ENCODE results near the gene TIPARP.
"Not testable (repeated sequence)": the region's sequence is repeated elsewhere in the genome, so short reads cannot be mapped to it uniquely, and the experiment has no call there.

Gene TIPARP

GRCh38 chr3:156648086-156648485 lies 26.3 kb upstream of the TIPARP start:
- DNase-seq, result peak; percentile 51

- DNase-seq, result no peak
Observed at GRCh38 chr3:156649681-156650080, 24.7 kb upstream of the TIPARP start.

- DNase-seq, result not testable (repeated sequence)
Observed at GRCh38 chr3:156652661-156653060, 21.7 kb upstream of the TIPARP start.

GRCh38 chr3:156654834-156655233 lies 19.6 kb upstream of the TIPARP start:
- no peak for DNase-seq

- DNase-seq, result no peak
Observed at GRCh38 chr3:156655819-156656550, 18.4 kb upstream of the TIPARP start.

- no peak for DNase-seq
Observed at GRCh38 chr3:156657440-156657839, 16.9 kb upstream of the TIPARP start.

GRCh38 chr3:156657862-156658731 lies 16.3 kb upstream of the TIPARP start:
- no peak for DNase-seq

GRCh38 chr3:156658732-156659090 lies 15.7 kb upstream of the TIPARP start:
- DNase-seq, result no peak

GRCh38 chr3:156659260-156659659 lies 15.1 kb upstream of the TIPARP start:
- DNase-seq, result no peak

- no peak for DNase-seq
Observed at GRCh38 chr3:156661155-156661554, 13.2 kb upstream of the TIPARP start.

- DNase-seq, result no peak
Observed at GRCh38 chr3:156664011-156664830, 10.2 kb upstream of the TIPARP start.

- DNase-seq, result no peak
Observed at GRCh38 chr3:156664831-156665178, 9.6 kb upstream of the TIPARP start.

- peak; percentile 30 for DNase-seq
Observed at GRCh38 chr3:156665291-156665690, 9.1 kb upstream of the TIPARP start.

GRCh38 chr3:156666073-156666472 lies 8.3 kb upstream of the TIPARP start:
- DNase-seq, result no peak

GRCh38 chr3:156668073-156668763 lies 6.2 kb upstream of the TIPARP start:
- peak; percentile 55 for DNase-seq

- no peak for DNase-seq
Observed at GRCh38 chr3:156670077-156670476, 4.3 kb upstream of the TIPARP start.

GRCh38 chr3:156670652-156671051 lies 3.7 kb upstream of the TIPARP start:
- DNase-seq, result no peak

GRCh38 chr3:156673732-156674045 lies 701 bp upstream of the TIPARP start:
- DNase-seq, result no peak

- peak; percentile 51 for DNase-seq
Observed at GRCh38 chr3:156674911-156675829, 780 bp downstream of the TIPARP start.

GRCh38 chr3:156675830-156676767 lies 1.7 kb downstream of the TIPARP start:
- DNase-seq, result peak; percentile 86
